Measurements from ENCODE around the gene KYNU.

The KYNU gene

DNA sequence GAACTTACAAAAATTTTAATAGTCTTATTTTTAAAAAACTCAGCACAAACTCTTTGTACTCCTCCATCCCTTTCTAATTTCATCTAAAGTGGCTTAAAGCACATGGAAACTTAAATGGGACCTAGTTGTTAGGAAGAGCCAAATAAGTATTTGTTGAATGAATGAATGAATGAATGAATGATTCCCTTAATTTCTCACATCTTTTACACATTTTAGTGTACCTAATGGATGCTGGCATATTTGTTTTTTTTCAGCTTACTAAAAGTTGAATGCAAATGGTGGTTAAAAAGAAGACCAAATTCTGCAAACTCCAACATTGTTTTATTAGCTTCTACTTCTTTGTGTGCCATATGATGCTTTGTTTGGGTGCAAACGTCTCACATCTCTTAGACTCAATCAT is 89.6 kb downstream of the KYNU start:
- DNase-seq = no peak

DNA sequence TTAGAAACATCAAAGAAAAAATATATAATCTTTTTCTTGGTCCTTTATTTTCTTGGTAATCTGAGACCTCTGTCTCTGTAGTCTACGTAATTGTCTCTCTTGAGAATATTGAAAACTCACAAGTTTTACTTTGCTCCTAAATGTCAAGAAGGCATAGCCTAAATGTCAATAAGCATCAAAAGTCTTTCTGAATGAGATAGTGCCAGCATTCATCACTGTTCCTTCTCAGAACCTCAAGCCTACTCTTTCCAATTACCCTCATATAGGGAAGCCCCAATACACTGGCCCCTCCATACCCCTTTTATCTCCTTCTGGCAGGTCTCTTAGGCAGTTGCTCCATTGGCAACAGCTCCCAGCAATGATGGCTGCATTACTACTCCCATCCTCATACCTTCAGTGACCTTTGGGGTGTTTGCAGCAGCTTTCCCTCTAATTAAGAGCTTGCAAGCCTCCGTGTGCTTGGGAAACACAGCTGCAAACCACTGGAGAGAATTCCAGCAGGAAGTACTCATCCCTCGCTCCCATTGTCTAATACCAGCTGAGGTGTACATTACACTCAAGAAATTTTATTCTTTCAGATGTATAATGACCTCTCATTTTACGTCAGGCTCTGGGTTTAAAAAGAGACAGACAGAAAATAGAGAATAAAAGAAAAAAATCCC is 95.8 kb downstream of the KYNU start:
- DNase-seq = no peak

DNA sequence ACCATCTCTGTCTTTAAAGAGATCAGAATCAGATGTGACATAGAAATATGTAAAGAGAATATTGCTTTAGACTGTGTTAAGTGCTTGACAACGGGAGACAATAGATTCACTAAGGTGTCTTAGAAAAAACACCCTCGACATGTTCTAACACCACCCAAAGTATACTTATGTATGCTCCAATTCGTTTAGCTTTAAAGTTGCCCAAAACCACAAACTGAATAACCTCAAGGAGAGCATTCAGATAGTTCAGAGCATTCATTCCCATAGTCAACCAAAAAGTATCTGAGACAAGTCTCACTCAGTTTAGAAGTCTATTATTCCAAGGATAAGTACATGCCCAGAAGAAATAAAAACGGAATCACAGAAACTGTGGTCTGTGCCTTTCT is 96.4 kb downstream of the KYNU start:
- no peak for DNase-seq

DNA sequence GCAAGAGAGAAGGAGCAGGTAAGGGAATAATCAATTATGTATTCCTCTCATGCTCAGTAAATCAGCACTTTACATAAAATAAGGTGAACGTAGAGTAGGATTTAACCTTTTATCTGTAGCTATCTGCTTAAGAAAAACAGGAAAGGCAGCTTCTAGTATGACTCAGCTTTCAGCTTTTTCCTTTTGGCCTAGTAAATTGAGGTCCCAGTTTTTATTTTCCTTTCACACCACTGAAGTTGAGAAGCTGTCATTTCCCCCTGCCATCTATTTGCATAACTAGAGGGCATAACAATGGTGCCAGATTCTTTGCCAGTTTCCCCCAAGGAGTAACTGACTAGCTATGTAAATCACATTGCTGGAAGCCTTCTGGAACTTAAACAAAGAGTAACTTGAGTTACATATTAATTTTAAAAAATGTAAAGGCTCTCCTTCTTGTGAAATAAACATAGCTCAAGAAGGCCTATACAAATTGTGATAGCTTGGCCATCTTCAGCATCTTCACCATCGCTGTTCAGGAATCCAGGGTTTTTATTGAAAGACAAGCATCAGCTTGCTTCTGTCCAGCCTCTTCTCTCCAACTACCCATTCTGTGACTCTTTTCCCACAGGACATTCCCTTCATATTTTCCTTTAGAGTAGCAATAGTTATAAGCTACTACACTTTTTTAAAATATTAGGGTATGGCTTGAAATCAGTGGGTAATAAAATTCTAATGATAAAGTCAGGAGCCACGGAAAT is 97.0 kb downstream of the KYNU start:
- DNase-seq = no peak

DNA sequence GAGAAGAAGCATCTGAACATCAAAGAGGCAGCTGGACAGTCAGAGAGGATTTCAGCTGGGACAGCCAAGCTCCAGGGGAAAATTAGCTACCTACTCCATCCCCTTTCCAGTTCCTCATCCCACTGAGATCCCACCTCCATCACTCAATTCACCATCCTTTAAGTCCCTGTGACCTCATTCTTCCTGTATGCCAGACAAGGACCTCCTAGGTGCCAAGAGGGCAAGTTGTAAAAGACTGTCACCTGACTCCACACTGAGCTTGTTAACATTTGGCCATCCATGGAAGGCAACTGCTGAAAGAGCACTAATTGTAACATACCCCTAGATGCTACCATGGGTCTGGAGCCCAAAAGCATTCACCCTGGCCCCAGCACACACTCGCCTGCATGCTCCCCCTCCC is 97.8 kb downstream of the KYNU start:
- DNase-seq = no peak

DNA sequence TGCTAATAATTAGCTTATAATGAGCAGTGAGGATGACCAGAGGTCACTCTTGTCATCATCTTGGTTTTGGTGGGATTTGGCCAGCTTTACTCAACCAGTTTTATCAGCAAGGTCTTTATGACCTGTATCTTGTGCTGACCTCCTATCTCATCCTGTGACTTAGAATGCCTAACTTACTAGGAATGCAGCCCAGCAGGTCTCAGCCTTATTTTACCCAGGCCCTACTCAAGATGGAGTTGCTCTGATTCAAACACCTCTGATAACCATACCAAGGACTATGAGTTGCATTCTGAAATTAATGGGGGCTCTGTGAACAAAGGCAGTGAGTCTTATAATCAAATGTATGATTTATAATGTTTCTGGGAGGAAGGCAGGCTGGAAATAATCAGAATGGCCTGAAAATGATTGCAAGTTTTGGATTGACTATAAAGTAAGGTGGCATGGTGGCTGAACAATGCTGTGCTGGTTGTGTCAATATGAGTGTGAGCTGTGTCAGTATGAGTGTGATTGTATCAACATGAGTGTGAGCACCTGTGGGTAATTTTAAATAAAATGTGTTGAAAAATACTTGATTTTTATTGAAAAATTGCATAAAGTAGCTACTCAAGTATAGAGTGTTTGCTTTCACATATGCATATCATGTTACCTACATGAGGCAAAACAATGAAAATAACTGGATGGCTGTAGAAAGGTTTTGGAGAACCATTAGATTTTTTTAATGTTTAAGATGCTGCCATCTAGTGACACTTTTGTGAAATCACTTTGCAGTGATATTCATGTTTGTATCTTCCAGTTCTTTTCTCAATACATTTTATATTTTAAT is 103.0 kb downstream of the KYNU start:
- no peak for DNase-seq

DNA sequence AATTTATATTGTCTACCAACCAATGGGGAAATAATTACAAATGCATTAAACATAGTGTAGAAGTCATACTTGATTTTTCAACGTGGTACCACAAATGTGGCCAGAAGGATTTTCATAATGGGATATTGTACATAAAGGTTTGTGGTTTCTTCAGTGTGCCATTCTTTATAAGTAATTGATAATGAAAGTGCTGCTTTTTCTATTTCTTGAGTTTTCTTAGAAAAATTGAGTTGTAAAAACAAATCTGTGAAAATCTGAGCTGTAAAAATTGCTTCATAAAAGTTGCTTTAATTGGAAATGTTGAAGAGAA is 103.6 kb downstream of the KYNU start:
- no peak for DNase-seq

DNA sequence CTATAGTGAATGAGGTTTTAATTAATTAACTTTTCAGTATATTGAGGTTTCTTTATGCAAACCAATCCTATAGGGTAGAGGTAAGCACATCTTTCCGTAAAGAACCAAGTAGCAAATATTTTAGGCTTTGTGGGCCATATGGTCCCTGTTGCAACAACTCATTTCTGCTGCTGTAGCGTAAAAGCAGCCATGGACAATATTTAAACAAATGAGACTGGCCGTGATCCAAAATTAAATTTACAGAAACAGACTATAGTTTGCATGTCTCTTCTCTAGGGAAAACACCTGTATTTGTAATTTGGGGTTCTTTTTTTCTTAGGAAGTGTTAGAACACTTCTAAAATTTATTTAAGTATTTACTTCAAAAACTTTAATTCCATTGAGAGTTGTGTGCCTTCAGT is 104.3 kb downstream of the KYNU start:
- no peak for DNase-seq

DNA sequence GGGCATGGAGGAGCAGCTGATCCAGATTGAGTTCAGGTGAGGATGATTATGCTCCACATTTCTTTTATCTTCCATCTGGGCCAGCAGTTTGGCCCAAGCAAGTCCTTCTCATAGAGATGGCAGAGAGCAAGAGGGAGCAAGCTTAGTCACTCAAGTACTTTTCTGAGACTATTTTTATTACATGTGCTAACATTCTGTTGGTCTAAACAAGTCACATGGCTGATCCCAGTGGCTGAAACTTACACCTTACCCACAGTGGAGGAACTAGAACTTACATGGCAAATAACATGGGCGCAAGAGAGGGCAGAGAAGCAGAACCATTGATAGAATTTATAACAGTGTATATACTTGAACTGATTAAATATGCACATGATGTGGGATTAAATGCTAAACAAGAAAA is 105.7 kb downstream of the KYNU start:
- DNase-seq = no peak

DNA sequence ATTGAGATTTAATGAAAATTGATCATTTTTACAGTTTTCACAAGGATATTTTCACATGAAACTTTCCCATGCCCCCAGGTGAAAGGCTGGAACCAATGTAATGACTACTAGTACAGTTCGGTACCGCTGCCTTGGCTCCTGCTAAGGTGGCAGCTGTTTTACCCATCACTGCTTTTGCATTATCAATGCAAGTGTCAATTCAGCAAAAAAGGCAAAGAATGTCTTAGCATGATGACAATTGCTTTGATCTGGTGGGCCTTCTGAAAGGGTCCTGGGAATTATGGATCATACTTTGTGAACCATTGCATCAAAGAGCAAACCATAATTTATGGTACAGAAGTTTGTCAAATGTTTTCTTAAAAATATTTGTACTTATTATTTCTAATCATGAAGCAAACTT is 107.2 kb downstream of the KYNU start:
- no peak for DNase-seq

DNA sequence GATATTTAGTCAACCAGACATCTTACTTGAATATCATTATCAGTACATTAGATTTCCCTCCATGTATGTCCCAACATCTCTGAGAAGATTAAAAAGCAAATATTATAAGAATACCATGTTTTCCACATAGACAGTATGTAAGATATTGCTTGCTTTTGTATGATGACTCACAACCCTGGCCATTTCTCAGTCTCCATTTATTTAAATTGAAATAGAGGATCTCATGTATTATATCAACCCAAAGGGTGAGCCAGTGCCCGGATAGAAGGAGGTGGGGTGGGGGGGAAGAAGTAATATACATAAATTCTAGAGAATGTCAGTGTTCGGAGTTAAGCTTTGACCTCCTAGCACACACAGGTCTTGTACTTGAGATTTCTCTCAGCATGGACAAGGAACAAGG is 109.6 kb downstream of the KYNU start:
- no peak for DNase-seq

DNA sequence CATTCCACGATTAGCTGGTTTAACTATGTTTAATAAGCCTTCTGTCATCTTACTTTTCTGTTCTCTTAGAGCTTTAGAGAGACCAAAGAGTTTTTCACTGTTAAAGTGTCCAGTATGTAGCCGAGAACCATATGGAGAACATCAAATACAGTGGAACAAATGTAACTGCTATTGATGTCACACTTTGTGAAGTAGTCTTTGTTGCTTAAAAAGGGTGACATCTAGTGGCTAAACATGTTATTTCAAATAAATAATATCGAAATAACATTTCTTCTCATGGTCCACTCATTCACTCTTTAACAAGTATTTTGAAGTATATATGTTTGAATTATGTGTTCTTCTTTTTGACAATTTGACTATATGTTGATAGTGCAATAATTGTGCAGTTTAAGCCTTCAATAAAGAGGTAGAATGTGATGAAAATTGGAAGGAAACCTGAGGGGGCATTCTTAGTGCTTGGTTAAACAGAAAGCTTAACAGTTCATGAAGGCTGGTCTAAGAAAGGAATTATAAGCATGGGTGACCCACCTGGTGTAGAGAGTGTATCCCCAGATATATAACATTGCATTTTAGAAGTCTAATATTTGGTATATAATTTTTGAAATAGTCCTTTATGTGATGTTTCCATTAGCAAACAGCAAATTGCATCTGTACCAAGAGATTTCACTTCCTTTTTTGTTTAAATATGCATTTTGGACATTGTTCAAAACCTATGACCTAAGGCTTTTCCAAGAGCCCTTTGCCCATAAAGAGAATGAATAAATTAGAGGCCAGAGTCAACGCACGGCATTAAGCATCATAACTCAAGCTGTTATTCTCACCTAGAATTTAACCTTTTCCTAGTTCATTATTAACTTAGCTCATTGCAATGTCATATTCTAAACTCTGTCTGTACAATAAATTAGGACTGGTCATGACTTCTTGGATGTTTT is 112.1 kb downstream of the KYNU start:
- DNase-seq = peak; percentile 30

DNA sequence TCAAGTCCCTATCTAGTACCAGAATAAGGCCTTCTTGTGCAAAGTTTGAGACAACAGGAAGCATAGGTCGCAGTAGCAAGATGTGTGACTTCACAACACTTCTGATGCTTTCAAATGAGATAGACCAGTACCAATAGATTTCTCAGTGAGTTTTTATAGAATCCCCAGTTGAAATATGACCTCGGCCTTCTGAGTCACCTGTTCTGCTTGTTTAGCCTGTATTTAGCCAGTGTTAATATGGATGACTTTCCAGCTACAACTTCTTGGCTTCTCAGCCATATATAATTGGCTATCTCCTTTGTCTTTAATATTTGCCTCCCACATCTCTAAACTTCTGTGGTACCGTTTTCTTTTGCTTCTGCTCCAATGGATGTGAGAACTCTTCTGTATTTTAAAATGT is 113.8 kb downstream of the KYNU start:
- no peak for DNase-seq

DNA sequence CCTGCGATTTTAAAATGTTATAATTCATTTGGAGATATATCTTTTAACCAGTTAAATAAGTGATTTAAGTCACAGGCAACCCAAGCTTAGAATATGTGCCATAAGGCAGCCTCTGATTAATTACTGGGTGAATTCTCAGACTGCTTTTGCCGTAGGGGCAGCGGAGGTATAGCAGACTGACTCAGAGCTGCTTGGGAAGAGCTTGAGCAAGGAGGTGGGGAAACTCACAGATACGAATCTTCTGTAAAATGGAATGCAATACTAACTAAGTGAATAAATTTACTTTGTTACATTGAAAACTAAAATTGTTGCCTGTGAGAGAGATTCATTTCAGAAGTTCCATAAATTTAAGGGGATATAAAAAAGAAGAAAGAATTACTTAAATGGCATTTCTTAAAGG is 115.4 kb downstream of the KYNU start:
- DNase-seq = no peak

DNA sequence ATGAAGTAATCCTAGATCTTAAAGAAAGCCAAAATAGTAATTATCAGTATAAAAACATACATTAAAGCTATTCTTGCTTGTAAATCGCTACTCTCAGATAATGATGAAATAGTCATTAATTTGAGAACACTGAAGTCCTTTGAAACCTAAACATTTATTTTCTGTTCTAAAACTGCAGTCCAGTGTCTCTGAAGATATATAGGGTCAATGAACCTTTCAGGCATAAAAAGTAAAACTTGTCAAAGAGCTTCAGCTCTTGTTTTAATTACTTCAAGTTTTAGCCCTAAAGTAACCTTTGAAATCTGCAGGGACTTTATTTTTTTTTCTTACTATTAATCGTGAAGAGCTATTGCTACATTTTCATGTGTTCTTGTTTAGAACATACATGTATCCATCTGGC is 116.3 kb downstream of the KYNU start:
- DNase-seq = no peak

DNA sequence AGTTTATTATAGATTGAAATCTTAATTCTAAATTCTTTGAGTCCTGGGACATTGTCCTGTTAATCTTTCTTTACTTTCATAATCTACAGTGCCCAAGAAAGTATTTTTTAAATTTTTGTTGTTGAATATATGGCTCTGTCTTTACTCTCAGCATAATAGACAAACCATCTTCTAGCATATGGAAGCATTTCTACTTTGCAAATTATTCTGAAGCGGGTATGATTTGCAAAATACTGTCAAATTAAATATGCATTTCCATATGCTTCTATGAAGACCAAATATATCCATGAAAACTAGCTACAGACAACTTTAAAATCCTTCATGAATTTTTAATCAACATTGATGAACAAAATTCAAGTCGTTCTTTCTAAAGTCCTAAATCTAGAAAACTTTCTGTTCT is 117.2 kb downstream of the KYNU start:
- DNase-seq = no peak

DNA sequence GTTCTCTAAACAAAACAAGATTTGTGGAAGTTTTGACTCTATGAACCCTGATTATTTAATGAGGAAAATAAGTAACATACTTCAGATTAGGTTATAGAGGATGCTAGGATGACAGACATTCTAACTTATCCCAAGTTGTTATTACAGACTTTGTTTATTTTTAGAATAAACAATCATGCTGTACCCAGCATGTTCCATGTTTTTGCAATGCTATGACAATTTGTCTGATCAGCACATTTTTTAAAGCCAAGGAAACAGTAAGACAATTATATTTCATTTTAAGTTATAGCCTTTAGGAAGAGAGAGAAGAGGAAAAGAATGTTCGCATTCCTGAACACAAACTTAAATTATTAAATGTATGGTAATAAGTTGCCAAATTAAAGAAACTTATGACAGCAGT is 119.8 kb downstream of the KYNU start:
- DNase-seq = no peak

DNA sequence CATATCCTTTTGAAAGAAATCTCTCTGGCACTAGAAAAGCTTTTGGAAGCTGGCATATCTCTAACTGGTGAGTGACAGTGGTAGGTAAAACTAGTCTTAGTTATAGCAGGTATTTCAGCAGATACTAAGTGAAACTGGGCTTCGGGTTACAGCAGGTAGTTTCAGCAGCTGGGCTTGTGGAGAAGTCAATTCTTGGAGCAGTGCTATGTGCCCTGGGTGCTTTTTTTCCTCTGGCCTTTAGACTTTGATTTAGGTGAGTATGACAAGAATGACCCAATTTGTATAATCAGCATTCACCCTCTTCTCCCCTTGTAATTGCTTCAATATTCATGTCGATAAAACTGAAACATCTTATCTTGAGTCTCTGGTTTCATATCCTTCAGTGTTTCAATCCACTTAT is 123.1 kb downstream of the KYNU start:
- DNase-seq = no peak

DNA sequence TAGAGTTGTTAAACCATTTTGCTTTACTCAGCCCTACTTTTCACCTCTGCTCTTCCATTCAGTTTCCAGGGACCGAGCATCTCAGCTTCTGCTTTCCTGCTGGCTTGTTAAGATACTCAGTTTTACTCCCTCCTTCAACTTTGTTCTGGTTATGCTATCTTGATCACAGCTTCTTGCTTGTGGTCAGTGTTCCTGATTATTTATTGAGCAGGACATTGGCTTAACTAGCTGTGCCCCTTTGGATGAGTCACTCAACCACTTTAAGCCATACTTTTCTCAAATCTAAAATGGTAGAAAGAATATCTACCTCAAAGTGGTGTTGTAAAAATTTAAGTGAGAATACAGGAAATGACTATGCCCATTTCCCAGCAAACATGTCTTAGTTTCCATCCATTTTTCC is 124.0 kb downstream of the KYNU start:
- DNase-seq = no peak

DNA sequence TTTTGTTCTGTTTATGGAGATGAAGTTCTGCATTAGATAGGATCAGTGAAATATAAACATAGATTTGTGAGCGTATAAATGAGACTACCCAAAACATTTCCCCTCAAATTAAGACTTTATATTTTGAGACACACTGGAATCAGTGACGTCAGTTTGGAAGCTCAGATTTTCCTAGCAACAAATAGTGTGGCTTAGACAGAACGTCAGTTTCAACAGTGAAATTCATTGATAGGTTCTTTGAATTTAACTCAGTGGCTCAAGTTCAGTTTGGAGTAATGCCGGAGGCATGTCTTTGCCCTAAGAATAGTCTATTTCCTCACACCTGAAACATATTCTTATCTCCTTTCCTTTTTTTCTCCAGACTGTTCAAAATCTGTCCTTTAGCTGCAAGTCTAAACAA is 138.2 kb downstream of the KYNU start:
- DNase-seq = no peak

DNA sequence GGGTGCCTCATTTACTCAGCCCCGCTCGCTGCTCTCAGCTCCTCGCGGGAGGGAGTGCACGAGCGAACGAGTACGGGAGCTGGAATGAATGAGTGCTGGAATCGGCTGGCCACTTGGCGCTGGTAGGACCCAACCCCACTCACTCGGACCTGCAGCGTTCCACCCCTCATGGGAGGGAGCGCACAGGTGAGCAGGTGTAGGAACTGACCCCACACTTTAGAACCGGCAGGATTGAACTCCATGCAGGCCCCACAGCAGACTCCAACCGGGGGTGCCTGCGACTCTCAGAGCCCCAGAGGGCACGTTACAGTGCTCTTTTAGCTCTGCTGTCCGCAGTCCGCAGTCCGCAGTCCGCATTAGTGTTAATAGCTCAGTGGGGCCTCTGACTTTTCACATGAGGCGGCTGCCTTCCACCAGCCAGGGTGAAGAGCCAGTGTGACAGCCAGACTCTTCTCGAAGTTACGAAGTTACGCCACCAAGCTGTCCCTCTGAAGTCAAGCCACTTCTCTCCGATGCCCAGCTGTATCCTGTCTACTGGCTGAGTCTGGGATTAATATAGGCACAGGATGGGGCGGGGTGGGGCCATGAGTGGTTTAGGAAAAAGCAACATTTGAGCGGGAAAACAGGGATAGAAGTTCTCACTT is 149.1 kb downstream of the KYNU start:
- DNase-seq = no peak

DNA sequence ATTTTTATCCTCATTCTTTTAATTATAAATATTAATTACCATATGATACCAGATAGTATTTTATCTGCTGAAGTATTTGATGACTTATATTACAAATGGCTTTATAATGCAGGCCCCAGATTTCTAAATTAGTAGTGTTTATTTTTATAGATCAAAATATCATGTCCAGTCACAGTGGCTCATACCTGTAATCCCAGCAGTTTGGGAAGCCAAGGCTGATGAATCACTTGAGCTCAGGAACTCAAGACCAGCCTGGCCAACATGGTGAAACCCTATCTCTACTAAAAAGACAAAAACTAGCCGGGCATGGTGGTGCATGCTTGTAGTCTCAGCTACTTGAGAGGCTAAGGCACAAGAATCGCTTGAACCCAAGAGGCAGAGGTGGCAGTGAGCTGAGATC is 151.7 kb downstream of the KYNU start:
- no peak for DNase-seq

DNA sequence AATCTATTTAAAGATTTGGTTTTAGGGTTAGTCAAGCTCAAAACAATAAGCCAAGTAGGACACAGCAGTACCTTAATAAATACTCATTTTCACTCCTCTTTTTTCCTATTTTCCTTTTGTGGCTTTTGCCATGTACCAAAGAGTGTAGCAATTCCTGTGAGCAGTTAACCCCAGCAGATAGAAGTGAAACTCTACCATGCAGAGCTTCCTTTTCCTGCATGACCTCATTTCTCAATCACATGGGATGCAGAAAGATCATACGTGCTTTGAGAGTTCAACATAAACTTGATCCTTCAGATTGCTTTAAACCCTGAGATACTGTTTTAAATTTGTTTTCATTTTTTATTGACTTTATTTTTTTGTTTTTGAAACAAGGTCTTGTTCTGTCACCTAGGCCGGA is 152.7 kb downstream of the KYNU start:
- no peak for DNase-seq
